ENCODE data around the gene OVCH1.

DNA sequence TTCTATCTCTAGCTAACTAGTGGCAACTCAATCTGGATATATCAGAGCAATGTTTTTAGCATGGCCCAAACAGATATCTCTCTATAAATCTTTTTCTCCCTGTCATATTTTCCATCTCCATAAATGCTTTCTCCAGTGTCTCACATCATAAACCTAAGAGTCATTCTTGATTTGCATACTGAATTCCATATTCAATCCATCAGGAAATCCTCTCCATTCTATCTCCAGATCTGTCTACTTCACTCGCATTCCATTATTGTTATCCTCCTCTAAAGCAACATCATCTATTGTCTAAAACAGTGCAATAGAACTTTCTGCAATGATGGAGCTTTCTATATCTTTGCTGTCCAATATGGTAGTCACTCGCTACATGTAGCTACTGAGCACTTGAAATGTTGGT lies 71.0 kb downstream of the OVCH1 start:
- TF ChIP-seq BACH2 (CRISPR knock-in tag; IDR thresholded peaks at IDR 0.05; ENCODE audit: borderline replicate concordance) (no peak), PPARA (CRISPR knock-in tag; IDR thresholded peaks at IDR 0.05; ENCODE audit: borderline replicate concordance) (no peak), CSDC2 (CRISPR knock-in tag; IDR thresholded peaks at IDR 0.05) (no peak), ARNTL (CRISPR knock-in tag; IDR thresholded peaks at IDR 0.05; ENCODE audit: borderline replicate concordance, low read depth) (no peak), OSR1 (CRISPR knock-in tag; IDR thresholded peaks at IDR 0.05) (no peak), ZFP3 (CRISPR knock-in tag; IDR thresholded peaks at IDR 0.05) (no peak), ZNF565 (CRISPR knock-in tag; conservative IDR thresholded peaks at IDR 0.05; ENCODE audit: low read depth) (no peak), ESRRG (CRISPR knock-in tag; IDR thresholded peaks at IDR 0.05) (no peak), ZFP30 (CRISPR knock-in tag; IDR thresholded peaks at IDR 0.05) (no peak), TCF4 (CRISPR knock-in tag; IDR thresholded peaks at IDR 0.05; ENCODE audit: borderline replicate concordance) (no peak), SNAI2 (CRISPR knock-in tag; IDR thresholded peaks at IDR 0.05) (no peak)
- TF ChIP-seq, protein P1, sequence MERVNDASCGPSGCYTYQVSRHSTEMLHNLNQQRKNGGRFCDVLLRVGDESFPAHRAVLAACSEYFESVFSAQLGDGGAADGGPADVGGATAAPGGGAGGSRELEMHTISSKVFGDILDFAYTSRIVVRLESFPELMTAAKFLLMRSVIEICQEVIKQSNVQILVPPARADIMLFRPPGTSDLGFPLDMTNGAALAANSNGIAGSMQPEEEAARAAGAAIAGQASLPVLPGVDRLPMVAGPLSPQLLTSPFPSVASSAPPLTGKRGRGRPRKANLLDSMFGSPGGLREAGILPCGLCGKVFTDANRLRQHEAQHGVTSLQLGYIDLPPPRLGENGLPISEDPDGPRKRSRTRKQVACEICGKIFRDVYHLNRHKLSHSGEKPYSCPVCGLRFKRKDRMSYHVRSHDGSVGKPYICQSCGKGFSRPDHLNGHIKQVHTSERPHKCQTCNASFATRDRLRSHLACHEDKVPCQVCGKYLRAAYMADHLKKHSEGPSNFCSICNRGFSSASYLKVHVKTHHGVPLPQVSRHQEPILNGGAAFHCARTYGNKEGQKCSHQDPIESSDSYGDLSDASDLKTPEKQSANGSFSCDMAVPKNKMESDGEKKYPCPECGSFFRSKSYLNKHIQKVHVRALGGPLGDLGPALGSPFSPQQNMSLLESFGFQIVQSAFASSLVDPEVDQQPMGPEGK (CRISPR knock-in tag; IDR thresholded peaks at IDR 0.05; ENCODE audit: borderline replicate concordance) = no peak
- TF ChIP-seq, protein P2, sequence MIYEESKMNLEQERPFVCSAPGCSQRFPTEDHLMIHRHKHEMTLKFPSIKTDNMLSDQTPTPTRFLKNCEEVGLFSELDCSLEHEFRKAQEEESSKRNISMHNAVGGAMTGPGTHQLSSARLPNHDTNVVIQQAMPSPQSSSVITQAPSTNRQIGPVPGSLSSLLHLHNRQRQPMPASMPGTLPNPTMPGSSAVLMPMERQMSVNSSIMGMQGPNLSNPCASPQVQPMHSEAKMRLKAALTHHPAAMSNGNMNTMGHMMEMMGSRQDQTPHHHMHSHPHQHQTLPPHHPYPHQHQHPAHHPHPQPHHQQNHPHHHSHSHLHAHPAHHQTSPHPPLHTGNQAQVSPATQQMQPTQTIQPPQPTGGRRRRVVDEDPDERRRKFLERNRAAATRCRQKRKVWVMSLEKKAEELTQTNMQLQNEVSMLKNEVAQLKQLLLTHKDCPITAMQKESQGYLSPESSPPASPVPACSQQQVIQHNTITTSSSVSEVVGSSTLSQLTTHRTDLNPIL (CRISPR knock-in tag; IDR thresholded peaks at IDR 0.05; ENCODE audit: low read depth) = no peak
- TF ChIP-seq, protein P3, sequence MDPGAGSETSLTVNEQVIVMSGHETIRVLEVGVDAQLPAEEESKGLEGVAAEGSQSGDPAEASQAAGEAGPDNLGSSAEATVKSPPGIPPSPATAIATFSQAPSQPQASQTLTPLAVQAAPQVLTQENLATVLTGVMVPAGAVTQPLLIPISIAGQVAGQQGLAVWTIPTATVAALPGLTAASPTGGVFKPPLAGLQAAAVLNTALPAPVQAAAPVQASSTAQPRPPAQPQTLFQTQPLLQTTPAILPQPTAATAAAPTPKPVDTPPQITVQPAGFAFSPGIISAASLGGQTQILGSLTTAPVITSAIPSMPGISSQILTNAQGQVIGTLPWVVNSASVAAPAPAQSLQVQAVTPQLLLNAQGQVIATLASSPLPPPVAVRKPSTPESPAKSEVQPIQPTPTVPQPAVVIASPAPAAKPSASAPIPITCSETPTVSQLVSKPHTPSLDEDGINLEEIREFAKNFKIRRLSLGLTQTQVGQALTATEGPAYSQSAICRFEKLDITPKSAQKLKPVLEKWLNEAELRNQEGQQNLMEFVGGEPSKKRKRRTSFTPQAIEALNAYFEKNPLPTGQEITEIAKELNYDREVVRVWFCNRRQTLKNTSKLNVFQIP (CRISPR knock-in tag; IDR thresholded peaks at IDR 0.05; ENCODE audit: borderline replicate concordance, low read depth) = no peak
